ENCODE results near the gene SREK1IP1. TPM values are rescaled to one million over a fixed set of nuclear protein-coding genes. Genes with fewer than 3 reads are reported as not detected.
A peak's percentile ranks its signal among the peaks of the same experiment; 100 is the strongest.

SREK1IP1 gene
- total RNA-seq, 1 experiment from 2014 or later, result 25.5 TPM

DNA sequence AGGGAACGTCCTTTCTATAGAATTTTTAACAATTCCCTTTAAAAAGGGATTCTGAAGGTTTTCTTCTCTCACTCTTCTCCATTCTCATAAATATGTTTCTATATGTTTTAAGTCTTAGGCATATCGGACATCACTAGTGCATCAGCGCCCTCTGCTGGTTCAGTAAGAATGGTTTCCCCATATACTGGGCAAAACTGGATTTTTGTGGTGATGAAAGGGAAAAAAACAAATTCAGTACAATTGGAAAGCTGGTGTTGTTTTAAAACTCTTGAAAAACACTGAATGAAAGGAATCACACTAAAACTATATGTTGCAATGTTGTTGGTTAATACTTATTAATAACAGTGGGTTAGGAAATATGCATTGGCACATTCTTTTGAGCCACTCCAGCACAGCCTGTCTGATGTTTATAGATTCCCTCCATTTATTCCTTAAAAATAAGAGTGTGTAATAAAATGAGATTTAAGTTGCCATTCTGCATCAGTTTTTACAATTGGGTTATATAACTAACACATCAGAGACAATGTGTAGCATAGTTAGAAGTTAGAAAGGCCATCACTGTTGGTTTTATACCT lies 16.0 kb upstream of the SREK1IP1 start:
- RAD21 ChIA-PET (ENCODE audit: low non-redundant PET in 1 of 2, low total read pairs in 2 of 2, uncharacterized antibody in 2 of 2, unreplicated experiment in 2 of 2), result no interaction called here
- no peak overlapping the region for H2AFZ ChIP-seq (ENCODE audit: low read depth, low read length, poor library complexity, severe bottlenecking)
- intact Hi-C loops (cut with micrococcal nuclease), result loop anchor here (1.0 to 10.0 kb wide), 3 partner anchors 149 to 640 kb away; no protein-coding TSS in a partner anchor

More for the DNA sequence above, 16.0 kb upstream of the SREK1IP1 start:
- Histone ChIP-seq H3K9me2 (ENCODE audit: insufficient read depth) (no peaks in the 10 kb centered on the region), H3K9me3 (ENCODE audit: control insufficient read depth in 1 of 2, insufficient read depth in 1 of 2, low read depth in 1 of 2, low read length in 2 of 2) (no peaks in the 10 kb centered on the region), H3K4me1 (ENCODE audit: control insufficient read depth in 1 of 2, insufficient read depth in 2 of 2, low read length in 2 of 2) (0 out of 4 replicates have a peak, but pooled peaks cover 0 to 2% of the 10 kb centered on the region in 2 experiments), H3K79me2 (ENCODE audit: insufficient read depth, low read length) (no peaks in the 10 kb centered on the region), H3K36me3 (ENCODE audit: control insufficient read depth in 1 of 2, insufficient read depth in 2 of 2, low read length in 2 of 2) (no peaks in the 10 kb centered on the region), H3K4me3 (replicated peaks in 1 of 2; ENCODE audit: low read depth in 1 of 2, low read length in 2 of 2) (no peak overlapping the region), H3K4me2 (ENCODE audit: low read length) (no peak overlapping the region), H3K9ac (ENCODE audit: low read length) (no peak overlapping the region), H3K27ac (ENCODE audit: low read depth, low read length) (no peak overlapping the region), H4K20me1 (ENCODE audit: insufficient read depth) (no peaks in the 10 kb centered on the region), H3K27me3 (ENCODE audit: insufficient read depth, low read length) (no peaks in the 10 kb centered on the region)
- ChIA-PET CTCF (interaction anchor here (0.6 to 1.0 kb wide), 7 partner anchors 20 to 699 kb away, joined by 3 to 5 read pairs (median 3); partner anchors contain the start of gene ADAMTS6), POLR2A (no interaction called here)
- TF ChIP-seq, protein P1, sequence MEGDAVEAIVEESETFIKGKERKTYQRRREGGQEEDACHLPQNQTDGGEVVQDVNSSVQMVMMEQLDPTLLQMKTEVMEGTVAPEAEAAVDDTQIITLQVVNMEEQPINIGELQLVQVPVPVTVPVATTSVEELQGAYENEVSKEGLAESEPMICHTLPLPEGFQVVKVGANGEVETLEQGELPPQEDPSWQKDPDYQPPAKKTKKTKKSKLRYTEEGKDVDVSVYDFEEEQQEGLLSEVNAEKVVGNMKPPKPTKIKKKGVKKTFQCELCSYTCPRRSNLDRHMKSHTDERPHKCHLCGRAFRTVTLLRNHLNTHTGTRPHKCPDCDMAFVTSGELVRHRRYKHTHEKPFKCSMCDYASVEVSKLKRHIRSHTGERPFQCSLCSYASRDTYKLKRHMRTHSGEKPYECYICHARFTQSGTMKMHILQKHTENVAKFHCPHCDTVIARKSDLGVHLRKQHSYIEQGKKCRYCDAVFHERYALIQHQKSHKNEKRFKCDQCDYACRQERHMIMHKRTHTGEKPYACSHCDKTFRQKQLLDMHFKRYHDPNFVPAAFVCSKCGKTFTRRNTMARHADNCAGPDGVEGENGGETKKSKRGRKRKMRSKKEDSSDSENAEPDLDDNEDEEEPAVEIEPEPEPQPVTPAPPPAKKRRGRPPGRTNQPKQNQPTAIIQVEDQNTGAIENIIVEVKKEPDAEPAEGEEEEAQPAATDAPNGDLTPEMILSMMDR (IDR thresholded peaks at IDR 0.05 in 2 of 3, conservative IDR thresholded peaks at IDR 0.05 in 1 of 3; ENCODE audit: borderline replicate concordance in 1 of 3, insufficient read depth in 1 of 3, low read depth in 2 of 3, low read length in 2 of 3), result peak; percentile 70 to 95 (median 72)
- TF ChIP-seq JUND (IDR thresholded peaks at IDR 0.05) (no peak), RAD21 (IDR thresholded peaks at IDR 0.05; ENCODE audit: low read depth) (peak; percentile 81)
- TF ChIP-seq, protein P2, sequence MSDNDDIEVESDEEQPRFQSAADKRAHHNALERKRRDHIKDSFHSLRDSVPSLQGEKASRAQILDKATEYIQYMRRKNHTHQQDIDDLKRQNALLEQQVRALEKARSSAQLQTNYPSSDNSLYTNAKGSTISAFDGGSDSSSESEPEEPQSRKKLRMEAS (IDR thresholded peaks at IDR 0.05), result no peak
- TF ChIP-seq, protein P3, sequence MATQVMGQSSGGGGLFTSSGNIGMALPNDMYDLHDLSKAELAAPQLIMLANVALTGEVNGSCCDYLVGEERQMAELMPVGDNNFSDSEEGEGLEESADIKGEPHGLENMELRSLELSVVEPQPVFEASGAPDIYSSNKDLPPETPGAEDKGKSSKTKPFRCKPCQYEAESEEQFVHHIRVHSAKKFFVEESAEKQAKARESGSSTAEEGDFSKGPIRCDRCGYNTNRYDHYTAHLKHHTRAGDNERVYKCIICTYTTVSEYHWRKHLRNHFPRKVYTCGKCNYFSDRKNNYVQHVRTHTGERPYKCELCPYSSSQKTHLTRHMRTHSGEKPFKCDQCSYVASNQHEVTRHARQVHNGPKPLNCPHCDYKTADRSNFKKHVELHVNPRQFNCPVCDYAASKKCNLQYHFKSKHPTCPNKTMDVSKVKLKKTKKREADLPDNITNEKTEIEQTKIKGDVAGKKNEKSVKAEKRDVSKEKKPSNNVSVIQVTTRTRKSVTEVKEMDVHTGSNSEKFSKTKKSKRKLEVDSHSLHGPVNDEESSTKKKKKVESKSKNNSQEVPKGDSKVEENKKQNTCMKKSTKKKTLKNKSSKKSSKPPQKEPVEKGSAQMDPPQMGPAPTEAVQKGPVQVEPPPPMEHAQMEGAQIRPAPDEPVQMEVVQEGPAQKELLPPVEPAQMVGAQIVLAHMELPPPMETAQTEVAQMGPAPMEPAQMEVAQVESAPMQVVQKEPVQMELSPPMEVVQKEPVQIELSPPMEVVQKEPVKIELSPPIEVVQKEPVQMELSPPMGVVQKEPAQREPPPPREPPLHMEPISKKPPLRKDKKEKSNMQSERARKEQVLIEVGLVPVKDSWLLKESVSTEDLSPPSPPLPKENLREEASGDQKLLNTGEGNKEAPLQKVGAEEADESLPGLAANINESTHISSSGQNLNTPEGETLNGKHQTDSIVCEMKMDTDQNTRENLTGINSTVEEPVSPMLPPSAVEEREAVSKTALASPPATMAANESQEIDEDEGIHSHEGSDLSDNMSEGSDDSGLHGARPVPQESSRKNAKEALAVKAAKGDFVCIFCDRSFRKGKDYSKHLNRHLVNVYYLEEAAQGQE (IDR thresholded peaks at IDR 0.05; ENCODE audit: low read depth), result no peak
- DNase-seq (ENCODE audit: low read depth, low spot score) (peak; percentile 62), ATAC-seq (peak; percentile 82)
- no TSS peak for BruUV-seq (replicated peaks)
